ENCODE results near the gene TNFAIP1.

GRCh38 chr17:28293994-28294393 lies 41.6 kb upstream of the TNFAIP1 start:
- TF ChIP-seq CTCF (IDR thresholded peaks at IDR 0.05) = no peak
- TF ChIP-seq ZFX (IDR thresholded peaks at IDR 0.05; ENCODE audit: borderline replicate concordance) = no peak
